ENCODE measurements around the gene HSF2BP.
"Not testable (repeated sequence)": the region's sequence is repeated elsewhere in the genome, so short reads cannot be mapped to it uniquely, and the experiment has no call there.

The HSF2BP gene

GRCh38 chr21:43687566-43688399 is 28.5 kb upstream of the HSF2BP start:
- no peak for DNase-seq (ENCODE audit: low read depth)

DNA sequence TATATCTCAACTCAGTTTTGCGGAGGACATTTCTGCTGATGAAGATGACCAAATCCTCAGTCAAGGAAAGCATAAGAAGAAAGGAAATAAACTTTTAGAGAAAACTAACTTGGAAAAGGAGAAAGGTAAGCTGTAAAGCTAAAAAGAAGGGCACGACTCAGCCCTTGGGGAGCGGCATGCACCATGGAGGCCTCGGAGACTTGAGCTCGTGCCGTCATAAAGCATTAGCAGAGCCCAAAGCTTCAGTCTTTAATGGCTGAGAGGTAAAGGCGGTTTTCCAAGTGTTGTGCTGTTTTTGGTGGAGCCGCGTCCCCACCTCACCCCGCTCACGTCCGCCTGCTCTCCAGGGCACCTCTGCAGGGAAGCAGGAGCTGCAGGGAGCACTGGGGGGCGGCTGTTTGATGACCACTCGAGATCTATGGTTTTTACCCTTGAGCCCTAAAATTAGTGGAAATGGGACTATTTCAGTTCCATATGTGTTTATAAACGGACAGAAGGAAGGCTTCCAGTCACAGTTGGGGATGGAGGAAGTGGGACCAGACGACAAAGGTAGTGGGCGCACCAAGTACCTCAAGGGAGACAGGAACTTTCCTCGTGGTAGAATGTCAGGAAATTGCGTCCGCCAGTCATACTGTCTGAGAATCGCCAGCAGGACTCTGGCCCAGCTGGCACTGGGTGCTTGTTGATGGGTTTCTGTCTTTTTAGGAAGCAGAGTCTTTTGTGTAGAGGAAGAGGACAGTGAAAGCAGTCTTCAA is 27.7 kb upstream of the HSF2BP start:
- DNase-seq (ENCODE audit: low read depth) = no peak

DNA sequence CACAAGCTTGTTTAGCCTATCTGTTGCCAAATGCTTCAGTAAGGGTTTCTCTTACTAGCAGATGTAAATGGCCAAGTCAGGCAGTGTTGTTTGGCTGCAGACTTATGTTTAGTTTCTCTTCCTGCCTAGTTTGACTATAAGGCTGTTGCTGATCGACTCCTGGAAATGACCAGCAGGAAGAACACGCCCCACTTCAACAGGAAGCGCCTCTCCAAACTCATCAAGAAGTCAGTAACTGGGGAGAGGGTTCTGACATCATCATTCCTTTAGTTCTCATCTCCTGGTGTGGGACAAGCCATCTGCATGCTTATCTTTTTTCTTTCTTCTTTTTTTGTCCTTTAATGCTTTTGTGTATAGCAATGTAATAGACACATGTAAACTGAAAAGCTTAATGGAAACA is 25.1 kb upstream of the HSF2BP start:
- no peak for DNase-seq (ENCODE audit: low read depth)

DNA sequence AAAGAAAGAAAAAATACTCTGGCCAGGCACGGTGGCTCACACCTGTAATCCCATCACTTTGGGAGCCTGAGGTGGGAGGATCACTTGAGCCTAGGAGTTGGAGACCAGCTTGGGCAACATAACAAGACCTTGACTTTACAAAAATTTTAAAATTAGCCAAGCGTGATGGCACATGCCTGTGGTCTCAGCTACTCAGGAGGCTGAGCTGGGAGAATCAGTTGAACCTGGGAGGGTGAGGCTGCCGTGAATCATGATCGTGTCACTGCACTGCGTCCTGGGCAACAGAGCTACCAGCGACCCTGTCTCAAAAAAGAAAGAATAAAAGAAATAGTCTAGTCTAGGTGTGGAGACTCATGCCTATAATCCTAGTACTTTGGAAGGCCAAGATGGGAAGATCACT is 22.4 kb upstream of the HSF2BP start:
- DNase-seq (ENCODE audit: low read depth) = no peak

DNA sequence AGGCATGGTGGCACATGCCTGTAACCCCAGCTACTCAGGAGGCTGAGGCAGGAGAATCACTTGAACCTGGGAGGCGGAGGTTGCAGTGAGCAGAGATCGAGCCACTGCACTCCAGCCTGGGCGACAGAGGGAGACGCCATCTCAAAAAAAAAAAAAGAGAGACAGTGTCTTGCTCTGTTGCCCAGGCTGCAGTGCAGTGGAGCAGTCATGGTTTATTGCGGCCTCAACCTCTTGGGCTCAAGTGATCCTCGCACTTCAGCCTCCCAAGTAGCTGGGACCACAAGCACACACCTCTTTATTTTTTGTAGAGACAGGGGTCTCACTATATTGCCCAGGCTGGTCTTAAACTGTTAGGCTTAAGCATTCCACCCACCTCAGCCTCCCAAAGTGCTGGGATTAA is 21.1 kb upstream of the HSF2BP start:
- not testable (repeated sequence) for DNase-seq (ENCODE audit: low read depth)

DNA sequence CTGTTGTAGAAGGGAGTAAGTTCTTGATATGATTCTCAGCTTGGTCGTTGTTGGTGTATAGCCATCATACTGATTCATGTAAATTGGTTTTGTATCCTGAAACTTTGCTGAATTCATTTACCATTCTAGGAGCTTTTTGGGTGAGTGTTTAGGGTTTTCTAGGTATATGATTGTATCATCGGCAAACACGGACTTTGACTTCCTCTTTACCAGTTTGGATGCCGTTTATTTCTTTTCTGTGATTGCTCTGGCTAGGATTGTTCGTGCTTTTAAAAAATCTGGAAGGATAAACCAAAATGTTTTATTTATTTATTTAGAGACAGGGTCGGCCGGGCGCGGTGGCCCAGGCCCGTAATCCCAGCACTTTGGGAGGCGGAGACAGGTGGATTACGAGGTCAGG is 20.7 kb upstream of the HSF2BP start:
- no peak for DNase-seq (ENCODE audit: low read depth)

DNA sequence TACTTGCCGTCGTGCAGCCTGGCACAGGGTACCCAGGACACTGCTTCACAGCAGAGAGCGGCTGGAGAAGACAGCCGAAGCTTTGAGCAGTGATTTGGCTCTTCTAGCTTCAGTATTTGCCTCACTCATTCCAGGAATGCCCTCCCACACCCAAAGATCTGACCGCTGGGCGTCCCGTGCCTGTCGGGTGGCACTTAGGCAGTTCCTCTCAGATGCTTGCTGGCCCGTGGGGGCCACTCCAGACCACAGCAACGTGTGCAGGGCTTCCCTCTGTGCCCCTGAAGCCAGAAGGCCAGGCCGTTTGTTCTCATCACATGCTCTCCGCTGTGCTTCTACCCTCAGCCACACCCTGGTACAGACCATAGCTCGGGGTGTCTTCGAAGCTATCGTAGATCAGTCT is 17.1 kb upstream of the HSF2BP start:
- no peak for DNase-seq (ENCODE audit: low read depth)

DNA sequence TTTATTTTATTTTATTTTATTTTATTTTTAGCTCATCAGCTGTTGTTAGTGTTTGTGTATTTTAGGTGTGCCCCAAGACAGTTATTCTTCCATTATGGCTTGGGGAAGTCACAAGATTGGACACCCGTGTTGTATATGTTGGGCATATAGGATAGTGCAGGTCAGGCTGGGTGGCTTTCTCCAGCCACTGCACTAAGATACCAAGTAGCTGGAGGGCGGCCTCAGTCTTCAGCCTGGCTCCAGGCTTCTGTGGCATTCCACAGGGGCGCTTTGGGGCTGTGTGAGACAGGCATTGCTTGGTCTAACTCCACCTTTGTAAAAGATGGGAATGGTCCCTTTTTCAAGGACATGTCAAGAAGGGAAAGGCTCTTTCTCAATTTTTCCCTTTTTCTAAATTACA is 16.6 kb upstream of the HSF2BP start:
- no peak for DNase-seq (ENCODE audit: low read depth)

DNA sequence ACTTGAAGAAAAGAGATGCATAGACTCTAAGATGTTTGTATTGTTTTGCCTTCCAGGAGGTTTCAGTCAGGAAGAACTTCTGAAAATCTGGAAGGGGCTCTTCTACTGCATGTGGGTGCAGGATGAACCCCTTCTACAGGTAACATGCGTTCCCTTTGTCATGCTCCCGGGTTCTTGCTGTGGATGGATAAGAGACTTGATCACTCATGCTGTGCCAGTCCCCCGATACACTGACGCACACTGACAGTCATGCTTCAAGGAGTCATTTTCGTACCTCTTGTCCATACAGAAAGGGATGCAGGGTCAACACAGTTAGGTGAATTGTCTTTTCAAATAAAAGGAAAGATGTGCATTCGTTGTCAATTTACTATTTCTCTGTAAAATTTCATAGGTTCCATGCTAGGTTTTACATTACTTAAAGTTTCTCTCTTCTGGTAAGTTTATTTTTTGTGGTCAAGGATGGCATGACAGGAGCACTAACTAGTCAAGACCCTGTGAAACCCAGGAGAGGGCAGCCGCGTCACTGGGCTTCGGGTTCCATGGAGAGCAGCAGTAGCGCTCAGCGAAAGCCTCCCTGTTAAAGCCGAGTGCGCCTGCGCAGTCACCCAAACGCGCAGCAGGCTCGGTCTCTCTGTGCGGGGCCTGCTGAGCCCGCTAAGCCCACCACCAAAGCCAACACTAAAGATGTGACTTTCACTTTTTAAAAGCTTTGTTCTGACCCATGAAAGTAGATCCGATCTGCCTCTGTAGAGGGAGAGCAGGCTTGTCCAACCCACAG is 10.7 kb upstream of the HSF2BP start:
- DNase-seq (ENCODE audit: low read depth) = no peak

DNA sequence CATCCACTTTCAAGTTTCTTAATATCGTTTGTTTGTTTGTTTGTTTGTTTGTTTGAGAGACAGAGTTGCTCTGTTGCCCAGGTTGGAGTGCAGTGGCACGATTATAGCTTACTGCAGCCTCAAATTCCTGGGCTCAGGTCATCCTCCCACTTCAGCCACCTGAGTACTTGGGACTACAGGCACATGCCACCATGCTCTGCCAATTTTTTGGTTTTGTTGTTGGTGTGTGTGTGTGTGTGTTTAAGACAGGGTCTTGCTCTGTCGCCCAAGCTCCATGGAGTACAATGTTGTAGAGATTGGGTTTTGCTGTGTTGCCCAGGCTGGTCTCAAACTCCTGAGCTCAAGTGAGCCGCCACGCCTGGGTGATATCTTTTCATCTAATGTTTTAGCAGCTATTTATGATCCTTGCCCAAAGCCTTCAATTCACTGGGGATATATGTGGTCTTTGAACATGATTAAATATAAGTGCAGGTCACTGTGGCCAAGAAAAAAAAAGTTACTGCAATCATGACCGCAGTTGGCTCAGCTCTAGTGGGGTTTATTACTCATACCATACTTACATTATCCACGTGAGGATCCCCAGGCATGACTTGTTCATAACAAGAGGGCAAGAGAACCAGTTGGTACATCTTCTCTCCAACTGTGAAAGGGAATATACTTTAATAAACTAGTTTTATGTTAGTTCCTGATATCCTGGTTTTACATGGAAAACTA is 8.1 kb upstream of the HSF2BP start:
- DNase-seq (ENCODE audit: low read depth) = no peak

DNA sequence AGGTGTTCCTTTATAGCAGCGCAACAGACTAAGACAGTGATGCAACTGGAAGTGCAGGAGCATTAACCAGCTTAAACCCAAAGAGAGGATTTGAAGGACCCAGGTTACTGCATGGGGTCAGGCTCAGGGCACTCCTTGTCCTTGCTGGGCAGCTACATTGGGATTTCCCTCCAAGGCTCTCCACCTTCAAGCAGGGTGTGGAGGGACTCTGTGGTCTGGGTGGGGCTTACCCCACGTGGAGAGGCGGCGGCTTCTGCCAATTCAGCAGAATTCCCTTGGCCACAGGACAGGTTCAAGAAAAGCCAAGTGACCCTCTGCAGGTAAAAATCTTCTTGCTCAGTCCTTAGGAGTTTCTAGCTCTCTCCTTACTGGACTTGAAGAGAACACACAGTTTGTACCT is 6.6 kb upstream of the HSF2BP start:
- DNase-seq (ENCODE audit: low read depth) = no peak

GRCh38 chr21:43664358-43664757 is 5.1 kb upstream of the HSF2BP start:
- DNase-seq (ENCODE audit: low read depth) = no peak

DNA sequence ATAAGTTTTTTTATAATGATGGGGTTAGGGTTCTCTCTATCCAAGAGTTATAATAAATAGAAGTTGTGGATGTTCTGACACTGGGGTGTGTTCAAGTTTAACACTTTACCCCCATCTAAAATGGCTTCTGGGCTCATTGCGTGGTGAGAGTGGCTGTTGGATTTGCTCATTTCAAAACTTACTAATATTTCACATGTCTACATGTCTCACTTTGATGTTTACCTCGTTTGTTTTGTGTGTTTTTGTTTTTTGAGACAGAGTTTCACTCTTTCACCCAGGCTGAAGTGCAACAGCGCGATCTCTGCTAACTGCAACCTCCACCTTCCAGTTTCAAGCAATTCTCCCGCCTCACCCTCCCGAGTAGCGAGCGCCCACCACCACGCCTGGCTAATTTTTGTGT is 3.7 kb upstream of the HSF2BP start:
- no peak for DNase-seq (ENCODE audit: low read depth)

- no peak for DNase-seq (ENCODE audit: low read depth)
Observed at GRCh38 chr21:43662286-43662685, 3.0 kb upstream of the HSF2BP start.

- no peak for DNase-seq (ENCODE audit: low read depth)
Observed at GRCh38 chr21:43658769-43659135, 536 bp downstream of the HSF2BP start.

DNA sequence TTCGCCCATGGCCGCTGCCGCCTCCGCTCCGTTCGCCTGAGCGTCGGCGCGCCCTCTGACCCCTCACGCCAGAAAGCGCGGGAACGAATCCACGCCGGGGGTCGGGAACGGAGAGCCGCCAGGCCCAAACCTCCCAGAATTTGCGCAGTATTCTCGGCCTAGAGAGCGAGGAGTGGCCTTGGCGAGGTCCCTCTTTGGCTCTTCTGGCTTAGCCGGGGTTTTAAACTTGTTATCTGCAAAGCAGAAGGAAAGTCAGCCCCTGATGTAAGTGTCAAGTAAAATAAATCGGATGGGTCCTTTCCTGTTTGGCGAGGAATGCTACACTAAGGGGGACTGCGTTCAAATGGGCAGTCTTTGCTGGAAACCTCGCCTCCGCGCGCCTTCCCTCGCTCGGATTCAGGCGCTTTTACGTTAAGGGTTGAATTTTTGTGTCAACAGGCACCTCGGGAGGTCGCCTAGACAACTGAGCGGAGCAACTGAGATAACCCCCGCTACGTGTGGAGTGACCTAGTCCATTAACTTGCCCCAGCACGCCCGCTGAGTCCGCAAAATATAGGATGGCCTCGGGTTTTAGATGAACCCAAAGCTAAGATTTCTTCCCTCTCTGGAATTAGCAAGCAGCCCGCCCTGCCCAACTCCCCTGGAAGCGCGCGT is 1.1 kb downstream of the HSF2BP start:
- no peak for DNase-seq (ENCODE audit: low read depth)

DNA sequence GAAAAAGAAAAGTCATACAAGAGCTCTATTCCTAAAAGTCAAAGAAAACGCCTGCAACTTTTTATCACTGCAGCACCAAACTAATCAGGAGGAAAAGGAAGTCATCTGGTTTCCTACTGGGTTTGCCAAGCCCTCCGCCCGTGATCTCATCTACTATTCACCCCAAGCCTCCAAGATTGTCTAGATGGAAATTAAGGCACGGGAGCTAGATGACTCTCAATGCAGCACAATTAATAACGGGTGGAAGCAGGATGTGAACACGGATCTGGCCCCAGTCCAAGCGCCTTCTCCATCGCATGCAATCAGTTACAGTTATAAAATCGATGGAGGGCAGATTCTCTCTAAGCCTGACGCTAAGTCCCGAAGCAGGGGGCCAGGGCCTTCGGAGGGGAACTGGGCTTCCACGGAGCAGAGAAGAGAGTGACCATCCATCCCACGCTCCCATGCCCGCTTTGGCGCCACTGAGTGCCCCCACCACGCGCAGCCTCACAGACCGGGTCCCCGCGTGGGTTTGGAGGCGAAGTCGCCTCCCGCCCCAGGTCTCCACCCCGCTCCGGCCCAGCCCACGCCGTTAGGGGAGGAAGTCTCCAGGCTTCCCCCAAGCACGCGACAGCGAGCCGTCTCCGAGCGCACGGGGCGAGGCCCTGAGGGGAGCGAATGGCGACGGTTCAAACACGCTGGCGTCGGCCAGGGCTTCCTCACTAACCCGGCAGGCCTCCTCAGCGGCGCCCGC is 1.8 kb downstream of the HSF2BP start:
- DNase-seq (ENCODE audit: low read depth) = no peak

DNA sequence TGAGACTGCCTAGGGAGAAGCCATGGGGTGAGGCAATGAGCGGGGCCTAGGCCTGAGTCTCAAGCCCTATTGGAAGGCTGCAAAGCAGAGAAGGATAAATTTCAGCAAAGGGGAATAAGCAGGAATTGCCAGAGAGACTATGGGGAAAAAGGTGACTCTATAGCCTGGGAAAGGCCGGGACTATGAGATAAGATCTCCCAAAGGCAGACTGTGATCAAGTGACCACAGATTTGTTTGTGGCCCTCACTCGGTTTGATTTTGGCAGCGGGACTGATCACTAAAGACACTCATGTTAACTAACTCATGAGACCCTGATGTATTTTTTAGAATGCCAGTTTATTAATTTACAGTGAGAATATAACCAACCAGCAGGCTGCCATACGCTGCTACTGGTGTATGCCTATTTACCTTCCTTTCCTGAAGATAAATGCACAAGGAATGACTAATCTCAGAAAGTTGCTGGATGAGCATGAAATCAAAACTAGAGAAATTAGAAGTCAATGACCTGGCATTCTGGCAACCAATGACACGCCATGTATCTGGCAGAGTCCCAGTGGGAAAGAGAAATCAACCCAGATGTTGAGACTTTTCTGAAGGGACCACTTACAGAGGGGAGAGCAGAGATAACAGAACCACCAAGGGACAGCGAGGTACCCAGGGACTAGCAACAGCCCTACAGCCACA is 4.3 kb downstream of the HSF2BP start:
- DNase-seq (ENCODE audit: low read depth) = no peak

- no peak for DNase-seq (ENCODE audit: low read depth)
Observed at GRCh38 chr21:43653626-43654025, 5.7 kb downstream of the HSF2BP start.

GRCh38 chr21:43652616-43653015 is 6.7 kb downstream of the HSF2BP start:
- no peak for DNase-seq (ENCODE audit: low read depth)
